PC-3 (cell line): ENCODE data around the gene CDHR5. TPM values are rescaled to one million over a fixed set of nuclear protein-coding genes. Genes with fewer than 3 reads are reported as not detected.

Source experiments
- ATAC-seq: fragments of 200-7000 bp; cut with Tn5 transposase; 2 replicates; pipeline ENCODE4 v1.9.1; 2020; ENCODE audit warnings: mild to moderate bottlenecking, moderate library complexity
- BruUV-seq: library from RNA; stranded (reverse); fragments of 400-500 nt; replicated peaks from 2 replicates; lab custom pipeline; 2021; lab: Mats Ljungman, UMichigan
- CTCF ChIA-PET: fragments of 300-600 bp; sonication (Branson Sonifier 250); formaldehyde crosslinking; loops from one replicate; lab custom pipeline; 2022; ENCODE audit warnings: antibody characterized with exemption; lab: Charles Lee
- POLR2A ChIA-PET: fragments of 300-600 bp; sonication (Branson Sonifier 250); formaldehyde crosslinking; loops from one replicate; lab custom pipeline; 2022; ENCODE audit warnings: antibody characterized with exemption; ENCODE audit not compliant: unreplicated experiment; lab: Charles Lee
- DNase-seq: peaks from one replicate; pipeline ENCODE4 v3.0.0-alpha.2; 2015
- H2AFZ ChIP-seq: fragments of 300-600 bp; sonication (generic); 2 replicates; pipeline ENCODE4 v1.6.0; 2016; ENCODE audit warnings: antibody characterized with exemption, low read length
- H3F3A ChIP-seq: fragments of 300-600 bp; sonication (generic); one replicate; pipeline ENCODE4 v1.6.0; 2017; ENCODE audit warnings: antibody characterized with exemption, low read length, control low read depth, mild to moderate bottlenecking; ENCODE audit not compliant: unreplicated experiment
- H3K27ac ChIP-seq: fragments of 300-600 bp; sonication (generic); 2 replicates; pipeline ENCODE4 v1.5.1; 2016; ENCODE audit warnings: mild to moderate bottlenecking, low read length
- H3K27me3 ChIP-seq: fragments of 300-600 bp; sonication (generic); 2 replicates; pipeline ENCODE4 v1.6.1; 2016; ENCODE audit warnings: low read length, mixed read lengths
- H3K36me3 ChIP-seq: fragments of 300-600 bp; sonication (generic); 2 replicates; pipeline ENCODE4 v1.6.1; 2016; ENCODE audit warnings: low read depth, mixed run types, low read length, mixed read lengths
- H3K4me1 ChIP-seq: fragments of 300-600 bp; sonication (generic); 2 replicates; pipeline ENCODE4 v1.5.1; 2016; ENCODE audit warnings: low read length; ENCODE audit not compliant: insufficient read depth
- H3K4me2 ChIP-seq: fragments of 300-600 bp; sonication (generic); 2 replicates; pipeline ENCODE4 v1.6.0; 2016; ENCODE audit warnings: low read length
- H3K4me3 ChIP-seq: fragments of 300-600 bp; sonication (generic); 2 replicates; pipeline ENCODE4 v1.5.1; 2016; ENCODE audit warnings: mild to moderate bottlenecking, low read length, mixed read lengths
- H3K79me2 ChIP-seq: fragments of 300-600 bp; sonication (generic); 2 replicates; pipeline ENCODE4 v1.6.1; 2017; ENCODE audit warnings: low read length, mixed read lengths
- H3K9ac ChIP-seq: fragments of 300-600 bp; sonication (generic); 2 replicates; pipeline ENCODE4 v1.6.0; 2016; ENCODE audit warnings: mild to moderate bottlenecking, low read length
- H3K9me2 ChIP-seq: fragments of 300-600 bp; sonication (generic); replicated peaks from 2 replicates; pipeline ENCODE4 v1.6.1; 2016; ENCODE audit warnings: mixed run types, low read length, mixed read lengths
- H3K9me3 ChIP-seq: fragments of 300-600 bp; sonication (generic); 2 replicates; pipeline ENCODE4 v1.6.1; 2016; ENCODE audit warnings: low read length, mixed read lengths
- H4K20me1 ChIP-seq: fragments of 300-600 bp; sonication (generic); 2 replicates; pipeline ENCODE4 v1.6.1; 2016; ENCODE audit warnings: low read length, mixed read lengths
- EZH2 ChIP-seq: fragments of 300-600 bp; sonication (generic); IDR thresholded peaks from one replicate; pipeline ENCODE4 v1.6.1; 2017; ENCODE audit warnings: antibody characterized with exemption, mild to moderate bottlenecking, low read length; ENCODE audit not compliant: unreplicated experiment
- EZH2phosphoT487 ChIP-seq: fragments of 300-600 bp; sonication (generic); IDR thresholded peaks from 2 replicates; pipeline ENCODE4 v1.6.1; 2018; ENCODE audit warnings: mild to moderate bottlenecking, antibody characterized with exemption, low read length, borderline replicate concordance
- intact Hi-C: fragments of 100-400 bp; cut with micrococcal nuclease; formaldehyde crosslinking; loops from 2 replicates; pipeline ENCODE4 v1.9.0; 2023
- total RNA-seq: library from RNA; depleted of rRNA; stranded (reverse); fragments of >200 nt; gene quantifications from 2 replicates; pipeline ENCODE4 v1.2.3, GENCODE V29; 2014
- TF ChIP-seq, protein P1 (sequence below): fragments of 300-600 bp; sonication (generic); conservative IDR thresholded peaks from 2 replicates; pipeline ENCODE4 v1.5.1; 2017; ENCODE audit warnings: antibody characterized with exemption, low read depth, mild to moderate bottlenecking, low read length

The CDHR5 gene
- total RNA-seq, 1 experiment from 2014 or later = not detected

DNA sequence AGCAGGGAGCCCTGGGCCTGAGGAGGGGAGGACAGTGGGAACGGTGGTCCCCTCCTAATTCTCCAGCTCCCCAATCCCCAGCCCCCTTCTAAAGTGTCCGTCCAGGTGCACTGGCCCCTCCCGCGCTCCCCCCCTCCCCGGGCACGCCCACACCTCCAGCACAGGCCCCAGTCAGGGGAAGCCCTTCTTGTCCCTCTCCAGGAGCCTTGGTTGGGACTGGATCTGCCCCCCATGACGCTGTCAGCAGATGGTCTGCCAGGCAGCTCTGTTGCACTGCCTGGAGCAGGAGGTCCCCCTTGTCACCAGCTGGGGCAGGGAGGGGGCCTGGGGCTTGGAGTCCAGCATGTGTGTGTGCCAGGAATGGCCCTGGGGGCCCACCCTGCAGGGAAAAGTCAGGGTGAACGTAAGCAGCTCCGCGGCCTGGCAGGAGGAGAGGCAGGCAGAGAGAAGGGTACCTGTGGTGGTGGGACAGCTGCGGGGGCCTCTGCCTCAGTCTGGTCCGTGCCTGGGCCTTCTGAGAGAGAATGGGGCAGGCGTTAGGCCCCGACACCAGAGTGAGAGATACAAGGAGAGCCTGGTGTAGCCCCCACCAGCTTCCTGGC, 10.6 kb downstream of the CDHR5 start:
- ATAC-seq = peak; percentile 0; the same call in 1 of the 2 replicates
- Histone ChIP-seq H3K9me3 (no peaks in the 10 kb centered on the region), H2AFZ (no peak overlapping the region), H3K4me2 (peak overlapping the region; percentile 96), H3F3A (peaks cover 7% of the 10 kb centered on the region), H3K9me2 (no peaks in the 10 kb centered on the region), H4K20me1 (peaks cover 18% of the 10 kb centered on the region), H3K79me2 (peaks cover 8% of the 10 kb centered on the region; the same call in 1 of the 2 replicates), H3K27me3 (no peaks in the 10 kb centered on the region), H3K36me3 (peaks cover 23% of the 10 kb centered on the region), H3K9ac (0 out of 2 replicates have a peak overlapping the region, but pooled peaks have one; percentile 7), H3K4me3 (peak overlapping the region; percentile 79), H3K4me1 (peaks cover 28% of the 10 kb centered on the region), H3K27ac (peak overlapping the region; percentile 67)
- DNase-seq = peak; percentile 16
- ChIA-PET CTCF (no interaction called here), POLR2A (interaction anchor here (0.5 to 0.7 kb wide), 4 partner anchors 29 to 162 kb away, joined by 3 to 16 read pairs (median 8); partner anchors contain the start of gene PHRF1)
- intact Hi-C loops = loop anchor here (10.0 kb wide), 1 partner anchor 49 kb away; the partner anchor contains the start of genes LMNTD2 and RASSF7
- BruUV-seq = no TSS peak
- TF ChIP-seq, protein P1, sequence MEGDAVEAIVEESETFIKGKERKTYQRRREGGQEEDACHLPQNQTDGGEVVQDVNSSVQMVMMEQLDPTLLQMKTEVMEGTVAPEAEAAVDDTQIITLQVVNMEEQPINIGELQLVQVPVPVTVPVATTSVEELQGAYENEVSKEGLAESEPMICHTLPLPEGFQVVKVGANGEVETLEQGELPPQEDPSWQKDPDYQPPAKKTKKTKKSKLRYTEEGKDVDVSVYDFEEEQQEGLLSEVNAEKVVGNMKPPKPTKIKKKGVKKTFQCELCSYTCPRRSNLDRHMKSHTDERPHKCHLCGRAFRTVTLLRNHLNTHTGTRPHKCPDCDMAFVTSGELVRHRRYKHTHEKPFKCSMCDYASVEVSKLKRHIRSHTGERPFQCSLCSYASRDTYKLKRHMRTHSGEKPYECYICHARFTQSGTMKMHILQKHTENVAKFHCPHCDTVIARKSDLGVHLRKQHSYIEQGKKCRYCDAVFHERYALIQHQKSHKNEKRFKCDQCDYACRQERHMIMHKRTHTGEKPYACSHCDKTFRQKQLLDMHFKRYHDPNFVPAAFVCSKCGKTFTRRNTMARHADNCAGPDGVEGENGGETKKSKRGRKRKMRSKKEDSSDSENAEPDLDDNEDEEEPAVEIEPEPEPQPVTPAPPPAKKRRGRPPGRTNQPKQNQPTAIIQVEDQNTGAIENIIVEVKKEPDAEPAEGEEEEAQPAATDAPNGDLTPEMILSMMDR = no peak
- no peak for TF ChIP-seq EZH2
- TF ChIP-seq EZH2phosphoT487 = no peak

DNA sequence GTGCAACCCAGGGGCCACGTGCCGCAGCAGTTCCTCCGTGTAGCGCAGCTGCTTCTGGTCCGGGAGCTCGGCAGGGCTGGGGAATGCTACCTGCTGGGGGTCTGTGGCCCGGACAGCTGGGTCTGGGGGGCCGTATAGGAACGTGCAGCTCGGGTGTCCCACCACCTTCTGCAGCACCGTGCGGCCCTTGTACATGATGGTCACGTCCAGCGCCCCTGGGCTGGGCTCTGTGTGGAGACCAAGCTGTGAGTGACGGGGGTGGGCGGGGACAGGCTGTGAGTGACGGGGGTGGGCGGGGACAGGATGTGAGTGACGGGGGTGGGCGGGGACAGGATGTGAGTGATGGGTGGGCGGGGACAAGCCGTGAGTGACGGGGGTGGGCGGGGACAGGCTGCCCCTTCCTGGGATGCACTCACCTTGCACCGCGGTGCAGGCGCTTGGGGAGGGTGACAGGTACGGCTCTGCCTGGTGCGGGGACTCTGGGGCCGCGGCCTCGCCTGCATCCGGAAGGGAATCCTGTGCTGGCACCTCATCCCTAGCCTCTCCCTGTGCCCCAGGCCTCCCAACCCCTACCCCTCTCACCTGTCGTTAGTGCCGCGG, 11.3 kb downstream of the CDHR5 start:
- peak; percentile 27 for ATAC-seq
- peaks cover 8% of the 10 kb centered on the region; the same call in 1 of the 2 replicates for H3K79me2 ChIP-seq
- ChIA-PET POLR2A (interaction anchor here (0.5 kb wide), 1 partner anchor 196 kb away, joined by 3 read pairs; no protein-coding TSS in a partner anchor), CTCF (no interaction called here)
- peak; percentile 70 for DNase-seq
- H3K9ac ChIP-seq = 0 out of 2 replicates have a peak overlapping the region, but pooled peaks have one; percentile 7
- no peaks in the 10 kb centered on the region for H3K27me3 ChIP-seq
- BruUV-seq = no TSS peak
- peak overlapping the region; percentile 96 for H3K4me2 ChIP-seq
- no peaks in the 10 kb centered on the region for H3K9me2 ChIP-seq
- peaks cover 28% of the 10 kb centered on the region for H3K4me1 ChIP-seq
- H4K20me1 ChIP-seq = peaks cover 18% of the 10 kb centered on the region
- H3K9me3 ChIP-seq = no peaks in the 10 kb centered on the region
- TF ChIP-seq EZH2 (no peak), EZH2phosphoT487 (no peak)
- TF ChIP-seq, protein P1 = no peak
- peaks cover 26% of the 10 kb centered on the region for H3K36me3 ChIP-seq
- no peak overlapping the region for H2AFZ ChIP-seq
- H3K27ac ChIP-seq = no peak overlapping the region
- H3F3A ChIP-seq = peaks cover 7% of the 10 kb centered on the region
- peak overlapping the region; percentile 79 for H3K4me3 ChIP-seq
- intact Hi-C loops = loop anchor here (10.0 kb wide), 1 partner anchor 49 kb away; the partner anchor contains the start of genes LMNTD2 and RASSF7

DNA sequence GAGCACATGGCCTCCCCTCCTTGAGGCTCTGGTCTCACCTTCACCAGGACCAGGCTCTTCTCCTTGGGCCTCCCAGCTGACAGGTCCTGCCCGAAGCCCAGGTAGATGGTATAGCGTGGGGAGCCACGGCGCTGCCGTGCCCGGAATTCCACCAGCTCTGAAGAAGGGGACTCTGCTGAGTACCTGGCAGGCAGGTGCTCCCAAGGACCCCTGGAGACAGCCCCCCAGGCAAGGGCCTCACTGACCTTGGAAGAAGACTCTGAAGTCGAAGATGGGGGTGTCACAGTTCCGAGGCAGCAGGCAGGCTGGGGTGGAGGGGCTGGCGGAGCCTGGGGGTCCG, 11.8 kb downstream of the CDHR5 start:
- DNase-seq (no peak), ATAC-seq (no peak)
- Histone ChIP-seq H3K9me3 (no peaks in the 10 kb centered on the region), H2AFZ (no peak overlapping the region), H3K9me2 (no peaks in the 10 kb centered on the region), H3K4me2 (no peak overlapping the region), H4K20me1 (peaks cover 18% of the 10 kb centered on the region), H3K9ac (no peak overlapping the region), H3K79me2 (peaks cover 8% of the 10 kb centered on the region; the same call in 1 of the 2 replicates), H3K4me1 (peaks cover 28% of the 10 kb centered on the region), H3K27ac (no peak overlapping the region), H3F3A (peaks cover 7% of the 10 kb centered on the region), H3K27me3 (no peaks in the 10 kb centered on the region), H3K36me3 (peaks cover 29% of the 10 kb centered on the region), H3K4me3 (no peak overlapping the region)
- TF ChIP-seq, protein P1 = no peak
- TF ChIP-seq EZH2phosphoT487 = no peak
- ChIA-PET POLR2A (no interaction called here), CTCF (no interaction called here)
- TSS peak; percentile 1 for BruUV-seq
- intact Hi-C loops = loop anchor here (10.0 kb wide), 1 partner anchor 48 kb away; the partner anchor contains the start of genes LMNTD2 and RASSF7
